ENCODE data around the gene MAN1C1.

DNA sequence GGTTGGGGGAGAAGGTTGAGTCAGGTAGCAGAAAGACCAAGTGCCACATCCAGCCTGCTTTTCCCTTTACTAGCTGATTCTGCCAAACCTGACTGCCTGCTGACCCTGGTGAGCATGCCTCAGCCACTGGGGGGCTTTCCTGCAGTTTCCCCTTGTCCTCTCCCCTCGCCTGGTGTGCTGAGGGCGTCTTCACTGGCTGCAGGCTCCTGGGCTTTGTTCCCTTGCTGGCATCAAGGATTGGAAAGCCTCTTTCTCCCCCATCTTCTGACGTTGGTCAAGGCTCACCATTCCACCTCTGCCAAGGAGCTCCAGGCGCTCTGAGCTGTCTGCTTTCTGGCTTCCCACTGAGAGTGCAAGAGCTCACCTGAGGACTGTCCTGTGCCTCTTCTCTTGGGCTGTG lies 28.4 kb downstream of the MAN1C1 start:
- TF ChIP-seq, protein P1, sequence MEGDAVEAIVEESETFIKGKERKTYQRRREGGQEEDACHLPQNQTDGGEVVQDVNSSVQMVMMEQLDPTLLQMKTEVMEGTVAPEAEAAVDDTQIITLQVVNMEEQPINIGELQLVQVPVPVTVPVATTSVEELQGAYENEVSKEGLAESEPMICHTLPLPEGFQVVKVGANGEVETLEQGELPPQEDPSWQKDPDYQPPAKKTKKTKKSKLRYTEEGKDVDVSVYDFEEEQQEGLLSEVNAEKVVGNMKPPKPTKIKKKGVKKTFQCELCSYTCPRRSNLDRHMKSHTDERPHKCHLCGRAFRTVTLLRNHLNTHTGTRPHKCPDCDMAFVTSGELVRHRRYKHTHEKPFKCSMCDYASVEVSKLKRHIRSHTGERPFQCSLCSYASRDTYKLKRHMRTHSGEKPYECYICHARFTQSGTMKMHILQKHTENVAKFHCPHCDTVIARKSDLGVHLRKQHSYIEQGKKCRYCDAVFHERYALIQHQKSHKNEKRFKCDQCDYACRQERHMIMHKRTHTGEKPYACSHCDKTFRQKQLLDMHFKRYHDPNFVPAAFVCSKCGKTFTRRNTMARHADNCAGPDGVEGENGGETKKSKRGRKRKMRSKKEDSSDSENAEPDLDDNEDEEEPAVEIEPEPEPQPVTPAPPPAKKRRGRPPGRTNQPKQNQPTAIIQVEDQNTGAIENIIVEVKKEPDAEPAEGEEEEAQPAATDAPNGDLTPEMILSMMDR (IDR thresholded peaks at IDR 0.05; ENCODE audit: low read depth, low read length) = no peak
- no peak for TF ChIP-seq EZH2phosphoT487 (IDR thresholded peaks at IDR 0.05; ENCODE audit: low read depth)

Measured in OCI-LY3 (cell line).